Fibroblast of lung (primary cell): ENCODE results near the gene EIF3J. TPM values are rescaled to one million over a fixed set of nuclear protein-coding genes. Genes with fewer than 3 reads are reported as not detected.

Experiments used
- DNase-seq, 2 donors: peaks; one replicate each; pipeline versions ENCODE4 v3.0.0 to v3.0.0-alpha.2; 2010; ENCODE audit warnings: low read depth in 2 of 2
- H2AFZ ChIP-seq: 2 replicates; pipeline ENCODE4 v1.5.1; 2012; ENCODE audit warnings: low read length, control low read depth, inconsistent platforms
- H3K27ac ChIP-seq: 2 replicates; pipeline ENCODE4 v1.5.1; 2011; ENCODE audit warnings: low read length, control low read depth; ENCODE audit not compliant: insufficient read depth
- H3K27me3 ChIP-seq: 2 replicates; pipeline ENCODE4 v1.5.1; 2011; ENCODE audit warnings: mild to moderate bottlenecking, low read length; ENCODE audit not compliant: control insufficient read depth, insufficient read depth
- H3K36me3 ChIP-seq: 2 replicates; pipeline ENCODE4 v1.5.1; 2011; ENCODE audit warnings: low read length; ENCODE audit not compliant: control insufficient read depth, insufficient read depth
- H3K4me1 ChIP-seq: 2 replicates; pipeline ENCODE4 v1.5.1; 2011; ENCODE audit warnings: low read length; ENCODE audit not compliant: control insufficient read depth, insufficient read depth; ENCODE audit errors: extremely low read depth
- H3K4me2 ChIP-seq: 2 replicates; pipeline ENCODE4 v1.5.1; 2011; ENCODE audit warnings: low read length, control low read depth; ENCODE audit not compliant: insufficient read depth; ENCODE audit errors: extremely low read depth
- H3K4me3 ChIP-seq, 4 experiments: fragments of 200-600 bp in 1 of 4; sonication (generic) in 1 of 4; replicated peaks in 1 of 4; 2 replicates each; pipeline ENCODE4 v1.5.1; 2011 to 2016; ENCODE audit warnings: low read length in 4 of 4, low read depth in 3 of 4, mild to moderate bottlenecking in 3 of 4, control low read depth in 2 of 4, inconsistent platforms in 1 of 4, mixed read lengths in 1 of 4; ENCODE audit not compliant: insufficient read depth in 1 of 4; ENCODE audit errors: control extremely low read depth in 1 of 4
- H3K79me2 ChIP-seq: 2 replicates; pipeline ENCODE4 v1.5.1; 2012; ENCODE audit warnings: mild to moderate bottlenecking, low read length, inconsistent platforms; ENCODE audit not compliant: control insufficient read depth, insufficient read depth
- H3K9ac ChIP-seq: 2 replicates; pipeline ENCODE4 v1.5.1; 2011; ENCODE audit warnings: mild to moderate bottlenecking, low read length, control low read depth; ENCODE audit not compliant: insufficient read depth
- H3K9me3 ChIP-seq: 2 replicates; pipeline ENCODE4 v1.5.1; 2012; ENCODE audit warnings: low read depth, low read length; ENCODE audit not compliant: control insufficient read depth, insufficient read depth
- H4K20me1 ChIP-seq: 2 replicates; pipeline ENCODE4 v1.5.1; 2011; ENCODE audit warnings: low read length; ENCODE audit not compliant: control insufficient read depth, insufficient read depth; ENCODE audit errors: extremely low read depth
- EZH2 ChIP-seq: IDR thresholded peaks from 2 replicates; pipeline ENCODE4 v1.5.1; 2012; ENCODE audit warnings: low read length, control low read depth, mild to moderate bottlenecking; ENCODE audit errors: missing control alignments
- polyA plus RNA-seq, 2 donors: library from polyadenylated mRNA; depleted of rRNA in 1 of 2; stranded (reverse) in 1 of 2; unstranded in 1 of 2; fragments of >200 nt; gene quantifications; 2 replicates each; pipeline ENCODE4 v1.2.1, GENCODE V29; 2011 to 2012; ENCODE audit warnings: missing spikeins in 1 of 2
- total RNA-seq: library from RNA; depleted of rRNA; stranded (reverse); fragments of >200 nt; gene quantifications from 2 replicates; pipeline ENCODE4 v1.2.1, GENCODE V29; 2014
- TF ChIP-seq, protein P1 (sequence below), 2 donors: IDR thresholded peaks in 1 of 2; conservative IDR thresholded peaks in 1 of 2; 1 replicate in 1 of 2; 2 replicates in 1 of 2; pipeline ENCODE4 v1.5.1; 2011 to 2012; ENCODE audit warnings: low read length in 2 of 2, control low read depth in 1 of 2, inconsistent platforms in 1 of 2, low read depth in 1 of 2, mild to moderate bottlenecking in 1 of 2

The EIF3J gene
- total and polyA plus RNA-seq, 2 donors (not counting 1 experiment from before 2014, with no cell fraction given), result 34.8 to 72.9 TPM

- H4K20me1 ChIP-seq, result no peaks in the 10 kb centered on the region
- H3K36me3 ChIP-seq, result peaks cover 3% of the 10 kb centered on the region
- no peaks in the 10 kb centered on the region for H3K9me3 ChIP-seq
- H3K9ac ChIP-seq, result no peak overlapping the region
- DNase-seq, result no peak
- H2AFZ ChIP-seq, result no peak overlapping the region
- no peak overlapping the region for H3K4me3 ChIP-seq
- H3K4me2 ChIP-seq, result no peak overlapping the region
- H3K4me1 ChIP-seq, result no peaks in the 10 kb centered on the region
- H3K27ac ChIP-seq, result no peak overlapping the region
- H3K27me3 ChIP-seq, result no peaks in the 10 kb centered on the region
- H3K79me2 ChIP-seq, result no peaks in the 10 kb centered on the region
- TF ChIP-seq, protein P1, sequence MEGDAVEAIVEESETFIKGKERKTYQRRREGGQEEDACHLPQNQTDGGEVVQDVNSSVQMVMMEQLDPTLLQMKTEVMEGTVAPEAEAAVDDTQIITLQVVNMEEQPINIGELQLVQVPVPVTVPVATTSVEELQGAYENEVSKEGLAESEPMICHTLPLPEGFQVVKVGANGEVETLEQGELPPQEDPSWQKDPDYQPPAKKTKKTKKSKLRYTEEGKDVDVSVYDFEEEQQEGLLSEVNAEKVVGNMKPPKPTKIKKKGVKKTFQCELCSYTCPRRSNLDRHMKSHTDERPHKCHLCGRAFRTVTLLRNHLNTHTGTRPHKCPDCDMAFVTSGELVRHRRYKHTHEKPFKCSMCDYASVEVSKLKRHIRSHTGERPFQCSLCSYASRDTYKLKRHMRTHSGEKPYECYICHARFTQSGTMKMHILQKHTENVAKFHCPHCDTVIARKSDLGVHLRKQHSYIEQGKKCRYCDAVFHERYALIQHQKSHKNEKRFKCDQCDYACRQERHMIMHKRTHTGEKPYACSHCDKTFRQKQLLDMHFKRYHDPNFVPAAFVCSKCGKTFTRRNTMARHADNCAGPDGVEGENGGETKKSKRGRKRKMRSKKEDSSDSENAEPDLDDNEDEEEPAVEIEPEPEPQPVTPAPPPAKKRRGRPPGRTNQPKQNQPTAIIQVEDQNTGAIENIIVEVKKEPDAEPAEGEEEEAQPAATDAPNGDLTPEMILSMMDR (conservative IDR thresholded peaks at IDR 0.05 in 1 of 2, IDR thresholded peaks at IDR 0.05 in 1 of 2; ENCODE audit: low read depth in 1 of 2, low read length in 2 of 2), result no peak
- TF ChIP-seq EZH2, result no peak
Observed at GRCh38 chr15:44519537-44519936, 17.4 kb upstream of the EIF3J start.

DNA sequence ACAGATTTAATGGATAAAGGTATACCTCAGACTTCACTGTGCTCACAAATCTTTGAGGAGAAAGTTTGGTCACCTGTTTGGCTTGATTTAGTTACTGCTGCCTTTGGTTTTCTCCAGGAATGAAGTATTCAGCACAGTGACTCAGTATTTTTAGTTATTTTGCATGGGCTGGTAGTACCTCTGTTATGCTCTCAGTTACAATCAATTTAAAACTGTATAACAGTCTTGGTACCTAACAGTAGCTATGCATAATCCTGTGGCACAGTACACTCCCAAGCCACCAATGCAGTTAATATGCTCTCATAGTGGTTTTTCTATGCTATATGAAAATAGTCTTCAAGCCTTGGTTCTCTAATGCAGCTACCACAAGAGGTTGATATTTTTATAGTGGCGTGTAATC is 11.9 kb upstream of the EIF3J start:
- H4K20me1 ChIP-seq, result no peaks in the 10 kb centered on the region
- peaks cover 3% of the 10 kb centered on the region for H3K36me3 ChIP-seq
- no peak for DNase-seq
- TF ChIP-seq, protein P1 (conservative IDR thresholded peaks at IDR 0.05 in 1 of 2, IDR thresholded peaks at IDR 0.05 in 1 of 2; ENCODE audit: low read depth in 1 of 2, low read length in 2 of 2), result no peak
- no peaks in the 10 kb centered on the region for H3K27me3 ChIP-seq
- H3K4me3 ChIP-seq, result no peak overlapping the region
- no peak overlapping the region for H3K4me2 ChIP-seq
- no peaks in the 10 kb centered on the region for H3K79me2 ChIP-seq
- no peaks in the 10 kb centered on the region for H3K4me1 ChIP-seq
- H3K9me3 ChIP-seq, result no peaks in the 10 kb centered on the region
- H2AFZ ChIP-seq, result no peak overlapping the region
- H3K27ac ChIP-seq, result no peak overlapping the region
- H3K9ac ChIP-seq, result no peak overlapping the region

- no peak for DNase-seq
- Histone ChIP-seq H3K27ac (no peak overlapping the region), H3K36me3 (no peaks in the 10 kb centered on the region), H3K4me1 (no peaks in the 10 kb centered on the region), H3K9ac (no peak overlapping the region), H4K20me1 (no peaks in the 10 kb centered on the region), H2AFZ (no peak overlapping the region), H3K79me2 (no peaks in the 10 kb centered on the region), H3K4me2 (no peak overlapping the region), H3K4me3 (no peak overlapping the region), H3K27me3 (no peaks in the 10 kb centered on the region), H3K9me3 (no peaks in the 10 kb centered on the region)
- TF ChIP-seq EZH2, result no peak
- TF ChIP-seq, protein P1 (conservative IDR thresholded peaks at IDR 0.05 in 1 of 2, IDR thresholded peaks at IDR 0.05 in 1 of 2; ENCODE audit: low read depth in 1 of 2, low read length in 2 of 2), result no peak
Observed at GRCh38 chr15:44527241-44527640, 9.7 kb upstream of the EIF3J start.
